ENCODE measurements around the gene TRRAP. TPM values are rescaled to one million over a fixed set of nuclear protein-coding genes. Genes with fewer than 3 reads are reported as not detected.

TRRAP gene
- total RNA-seq, 1 experiment from 2014 or later = 55.8 TPM

- POLR2A ChIA-PET (ENCODE audit: unreplicated experiment) = no interaction called here
- no peaks in the 10 kb centered on the region for H3K27me3 ChIP-seq (ENCODE audit: insufficient read depth, low read depth)
- H3K79me2 ChIP-seq (ENCODE audit: low read depth) = peaks cover 26% of the 10 kb centered on the region
- peaks cover 28% of the 10 kb centered on the region for H4K20me1 ChIP-seq (ENCODE audit: insufficient read depth)
- intact Hi-C loops (cut with micrococcal nuclease; ENCODE audit: unreplicated experiment) = loop anchor here (5.0 to 10.0 kb wide), 2 partner anchors 37 to 525 kb away; no protein-coding TSS in a partner anchor
- H3K27ac ChIP-seq = peak overlapping the region; percentile 16; the same call in 1 of the 2 replicates
- H3K9me2 ChIP-seq (ENCODE audit: insufficient read depth) = no peaks in the 10 kb centered on the region
- H3K4me2 ChIP-seq = peak overlapping the region; percentile 92
- H3K9me3 ChIP-seq (ENCODE audit: insufficient read depth, low read depth) = no peaks in the 10 kb centered on the region
- H2AFZ ChIP-seq = peak overlapping the region; percentile 70; the same call in 1 of the 2 replicates
- BruUV-seq (replicated peaks) = no TSS peak
- H3F3A ChIP-seq (ENCODE audit: insufficient read depth, low read depth) = no peaks in the 10 kb centered on the region
- DNase-seq = peak; percentile 37 to 69
- H3K4me1 ChIP-seq (replicated peaks; ENCODE audit: insufficient read depth) = peaks cover 13% of the 10 kb centered on the region; the same call in 1 of the 2 replicates
- TF ChIP-seq CTCF (conservative IDR thresholded peaks at IDR 0.05) (peak; percentile 65), EZH2 (IDR thresholded peaks at IDR 0.05; ENCODE audit: low read depth) (no peak)
- H3K4me3 ChIP-seq = peak overlapping the region; percentile 99
- CTCF ChIA-PET = interaction anchor here (0.6 to 0.8 kb wide), 2 partner anchors 38 to 680 kb away, joined by 3 to 6 read pairs; no protein-coding TSS in a partner anchor
- H3K36me3 ChIP-seq (ENCODE audit: low read depth) = peaks cover 15% of the 10 kb centered on the region
These were observed 1.1 kb downstream of the TRRAP start for GRCh38 chr7:98879198-98879978.

- no peak overlapping the region for H3K27ac ChIP-seq
- TSS peak; percentile 20 for BruUV-seq (replicated peaks)
- peaks cover 15% of the 10 kb centered on the region for H3K36me3 ChIP-seq (ENCODE audit: low read depth)
- 0 out of 2 replicates have a peak overlapping the region, but pooled peaks have one; percentile 70 for H2AFZ ChIP-seq
- peak overlapping the region; percentile 99 for H3K4me3 ChIP-seq
- POLR2A ChIA-PET (ENCODE audit: unreplicated experiment) = no interaction called here
- H3K9me3 ChIP-seq (ENCODE audit: insufficient read depth, low read depth) = no peaks in the 10 kb centered on the region
- peaks cover 30% of the 10 kb centered on the region for H4K20me1 ChIP-seq (ENCODE audit: insufficient read depth)
- H3K9me2 ChIP-seq (ENCODE audit: insufficient read depth) = no peaks in the 10 kb centered on the region
- H3F3A ChIP-seq (ENCODE audit: insufficient read depth, low read depth) = no peaks in the 10 kb centered on the region
- H3K27me3 ChIP-seq (ENCODE audit: insufficient read depth, low read depth) = no peaks in the 10 kb centered on the region
- H3K4me2 ChIP-seq = peak overlapping the region; percentile 92
- H3K79me2 ChIP-seq (ENCODE audit: low read depth) = peaks cover 26% of the 10 kb centered on the region
- peaks cover 13% of the 10 kb centered on the region; the same call in 1 of the 2 replicates for H3K4me1 ChIP-seq (replicated peaks; ENCODE audit: insufficient read depth)
- CTCF ChIA-PET = interaction anchor here (0.6 to 0.8 kb wide), 3 partner anchors 39 to 680 kb away, joined by 3 to 8 read pairs (median 6); no protein-coding TSS in a partner anchor
- TF ChIP-seq EZH2 (IDR thresholded peaks at IDR 0.05; ENCODE audit: low read depth) = no peak
- TF ChIP-seq CTCF (conservative IDR thresholded peaks at IDR 0.05) = no peak
- intact Hi-C loops (cut with micrococcal nuclease; ENCODE audit: unreplicated experiment) = loop anchor here (5.0 to 10.0 kb wide), 3 partner anchors 38 to 525 kb away; no protein-coding TSS in a partner anchor
- DNase-seq = no peak
These were observed 1.6 kb downstream of the TRRAP start for GRCh38 chr7:98879979-98880315.

- intact Hi-C loops (cut with micrococcal nuclease; ENCODE audit: unreplicated experiment) = loop anchor here (10.0 kb wide), 1 partner anchor 64 kb away; no protein-coding TSS in a partner anchor
These were observed 2.2 kb downstream of the TRRAP start for GRCh38 chr7:98880485-98880884.

More at GRCh38 chr7:98880485-98880884, 2.2 kb downstream of the TRRAP start:
- Histone ChIP-seq H3K36me3 (ENCODE audit: low read depth) (peaks cover 15% of the 10 kb centered on the region), H3F3A (ENCODE audit: insufficient read depth, low read depth) (no peaks in the 10 kb centered on the region), H3K9me3 (ENCODE audit: insufficient read depth, low read depth) (no peaks in the 10 kb centered on the region), H3K79me2 (ENCODE audit: low read depth) (peaks cover 26% of the 10 kb centered on the region), H3K4me2 (peak overlapping the region; percentile 92), H3K4me1 (replicated peaks; ENCODE audit: insufficient read depth) (peaks cover 13% of the 10 kb centered on the region; the same call in 1 of the 2 replicates), H2AFZ (no peak overlapping the region), H4K20me1 (ENCODE audit: insufficient read depth) (peaks cover 30% of the 10 kb centered on the region), H3K9me2 (ENCODE audit: insufficient read depth) (no peaks in the 10 kb centered on the region), H3K27me3 (ENCODE audit: insufficient read depth, low read depth) (no peaks in the 10 kb centered on the region), H3K27ac (no peak overlapping the region), H3K4me3 (0 out of 2 replicates have a peak overlapping the region, but pooled peaks have one; percentile 99)
- TF ChIP-seq CTCF (conservative IDR thresholded peaks at IDR 0.05) (no peak), EZH2 (IDR thresholded peaks at IDR 0.05; ENCODE audit: low read depth) (no peak)
- ChIA-PET CTCF (interaction anchor here (0.6 kb wide), 1 partner anchor 450 kb away, joined by 8 read pairs; no protein-coding TSS in a partner anchor), POLR2A (ENCODE audit: unreplicated experiment) (no interaction called here)
- BruUV-seq (replicated peaks) = no TSS peak
- DNase-seq = no peak
